Ishikawa (cell line): ENCODE measurements around the gene UCHL3.

ENCODE experiments used
- CREB1 ChIP-seq: IDR thresholded peaks from 2 replicates; pipeline ENCODE4 v1.6.1; 2012; ENCODE audit warnings: low read depth
- EP300 ChIP-seq: IDR thresholded peaks from 2 replicates; pipeline ENCODE4 v1.6.1; 2012; ENCODE audit warnings: borderline replicate concordance
- FOXM1 ChIP-seq: IDR thresholded peaks from 2 replicates; pipeline ENCODE4 v1.6.1; 2012; ENCODE audit warnings: low read depth, borderline replicate concordance
- NFIC ChIP-seq: IDR thresholded peaks from 2 replicates; pipeline ENCODE4 v1.6.1; 2012
- REST ChIP-seq: IDR thresholded peaks from 2 replicates; pipeline ENCODE4 v1.6.1; 2012; ENCODE audit warnings: low read depth, mild to moderate bottlenecking
- TAF1 ChIP-seq: IDR thresholded peaks from 2 replicates; pipeline ENCODE4 v1.6.1; 2012; ENCODE audit warnings: low read depth, mild to moderate bottlenecking
- TCF12 ChIP-seq: IDR thresholded peaks from 2 replicates; pipeline ENCODE4 v1.6.1; 2012; ENCODE audit warnings: low read depth
- YY1 ChIP-seq: IDR thresholded peaks from 2 replicates; pipeline ENCODE4 v1.6.1; 2012; ENCODE audit warnings: low read depth
- ZBTB7A ChIP-seq: IDR thresholded peaks from 2 replicates; pipeline ENCODE4 v1.6.1; 2012; ENCODE audit warnings: low read depth
- TF ChIP-seq, protein P1 (sequence below): IDR thresholded peaks from 2 replicates; pipeline ENCODE4 v1.6.1; 2012
- TF ChIP-seq, protein P2 (sequence below): IDR thresholded peaks from 2 replicates; pipeline ENCODE4 v1.6.1; 2012

- TF ChIP-seq EP300: no peak
- TF ChIP-seq NFIC: no peak
- no peak for TF ChIP-seq REST
- no peak for TF ChIP-seq FOXM1
- TF ChIP-seq YY1: no peak
- TF ChIP-seq TAF1: no peak
- no peak for TF ChIP-seq ZBTB7A
- TF ChIP-seq, protein P1, sequence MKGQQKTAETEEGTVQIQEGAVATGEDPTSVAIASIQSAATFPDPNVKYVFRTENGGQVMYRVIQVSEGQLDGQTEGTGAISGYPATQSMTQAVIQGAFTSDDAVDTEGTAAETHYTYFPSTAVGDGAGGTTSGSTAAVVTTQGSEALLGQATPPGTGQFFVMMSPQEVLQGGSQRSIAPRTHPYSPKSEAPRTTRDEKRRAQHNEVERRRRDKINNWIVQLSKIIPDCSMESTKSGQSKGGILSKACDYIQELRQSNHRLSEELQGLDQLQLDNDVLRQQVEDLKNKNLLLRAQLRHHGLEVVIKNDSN: no peak
- TF ChIP-seq CREB1: no peak
- TF ChIP-seq, protein P2, sequence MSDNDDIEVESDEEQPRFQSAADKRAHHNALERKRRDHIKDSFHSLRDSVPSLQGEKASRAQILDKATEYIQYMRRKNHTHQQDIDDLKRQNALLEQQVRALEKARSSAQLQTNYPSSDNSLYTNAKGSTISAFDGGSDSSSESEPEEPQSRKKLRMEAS: no peak
- no peak for TF ChIP-seq TCF12
Observed at GRCh38 chr13:75628801-75629200, 79.2 kb downstream of the UCHL3 start.
